ENCODE measurements around the gene NRIP1. TPM values are rescaled to one million over a fixed set of nuclear protein-coding genes. Genes with fewer than 3 reads are reported as not detected.
A peak's percentile ranks its signal among the peaks of the same experiment; 100 is the strongest.

Gene NRIP1
- total and polyA plus RNA-seq, 2 donors (not counting 1 experiment from before 2014, with no cell fraction given) = 3.3 to 32.1 TPM

GRCh38 chr21:15063814-15064575 is 805 bp downstream of the NRIP1 start:
- CTCF ChIA-PET = no interaction called here
- Histone ChIP-seq H3K4me1 (ENCODE audit: control insufficient read depth in 2 of 2, insufficient read depth in 2 of 2, low read length in 2 of 2) (peaks cover 32 to 46% of the 10 kb centered on the region in 2 donors), H2AFZ (ENCODE audit: insufficient read depth, low read depth, low read length, poor library complexity, severe bottlenecking) (peak overlapping the region; percentile 54), H3K79me2 (ENCODE audit: control insufficient read depth, insufficient read depth, low read length) (peaks cover 46% of the 10 kb centered on the region), H3K4me2 (replicated peaks; ENCODE audit: low read depth, low read length, poor library complexity, severe bottlenecking) (peak overlapping the region; percentile 91), H3K27me3 (replicated peaks in 1 of 4; ENCODE audit: control extremely low read depth in 1 of 4, control insufficient read depth in 3 of 4, insufficient read depth in 4 of 4, low read length in 3 of 4) (peaks cover 0 to 4% (median 0%) of the 10 kb centered on the region in 4 experiments), H4K20me1 (ENCODE audit: control insufficient read depth, insufficient read depth, low read length, poor library complexity, severe bottlenecking) (peaks cover 9% of the 10 kb centered on the region), H3K9ac (ENCODE audit: low read length) (peak overlapping the region; percentile 74), H3K9me3 (ENCODE audit: control extremely low read depth in 1 of 3, control insufficient read depth in 2 of 3, insufficient read depth in 1 of 3, low read length in 2 of 3) (no peaks in the 10 kb centered on the region), H3K4me3 (ENCODE audit: control extremely low read depth in 1 of 5, extremely low read depth in 1 of 5, insufficient read depth in 1 of 5, low read depth in 2 of 5, low read length in 4 of 5) (peak overlapping the region; percentile 44 to 95 (median 89)), H3K36me3 (replicated peaks in 1 of 2; ENCODE audit: control extremely low read depth in 1 of 2, control insufficient read depth in 1 of 2, extremely low read depth in 1 of 2, insufficient read depth in 2 of 2, low read length in 1 of 2) (no peaks in the 10 kb centered on the region), H3K27ac (ENCODE audit: low read length in 2 of 2) (peak overlapping the region; percentile 51 to 87)
- H3K9me3 Mint-ChIP-seq (ENCODE audit: insufficient read depth) = no peaks in the 10 kb centered on the region
- ATAC-seq (ENCODE audit: low read depth) (no peak), DNase-seq (peak; percentile 36)
- intact Hi-C loops (cut with micrococcal nuclease) = loop anchor here (2.0 to 10.0 kb wide), 8 partner anchors 187 to 847 kb away; partner anchors contain the start of genes RBM11 and SAMSN1
- no peak for TF ChIP-seq EZH2 (IDR thresholded peaks at IDR 0.05; ENCODE audit: borderline replicate concordance, insufficient read depth, low read depth, low read length, poor library complexity, severe bottlenecking)
- TF ChIP-seq, protein P1, sequence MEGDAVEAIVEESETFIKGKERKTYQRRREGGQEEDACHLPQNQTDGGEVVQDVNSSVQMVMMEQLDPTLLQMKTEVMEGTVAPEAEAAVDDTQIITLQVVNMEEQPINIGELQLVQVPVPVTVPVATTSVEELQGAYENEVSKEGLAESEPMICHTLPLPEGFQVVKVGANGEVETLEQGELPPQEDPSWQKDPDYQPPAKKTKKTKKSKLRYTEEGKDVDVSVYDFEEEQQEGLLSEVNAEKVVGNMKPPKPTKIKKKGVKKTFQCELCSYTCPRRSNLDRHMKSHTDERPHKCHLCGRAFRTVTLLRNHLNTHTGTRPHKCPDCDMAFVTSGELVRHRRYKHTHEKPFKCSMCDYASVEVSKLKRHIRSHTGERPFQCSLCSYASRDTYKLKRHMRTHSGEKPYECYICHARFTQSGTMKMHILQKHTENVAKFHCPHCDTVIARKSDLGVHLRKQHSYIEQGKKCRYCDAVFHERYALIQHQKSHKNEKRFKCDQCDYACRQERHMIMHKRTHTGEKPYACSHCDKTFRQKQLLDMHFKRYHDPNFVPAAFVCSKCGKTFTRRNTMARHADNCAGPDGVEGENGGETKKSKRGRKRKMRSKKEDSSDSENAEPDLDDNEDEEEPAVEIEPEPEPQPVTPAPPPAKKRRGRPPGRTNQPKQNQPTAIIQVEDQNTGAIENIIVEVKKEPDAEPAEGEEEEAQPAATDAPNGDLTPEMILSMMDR (IDR thresholded peaks at IDR 0.05) = no peak
- POLR2A ChIA-PET = no interaction called here
- H3K4me1 Mint-ChIP-seq = peaks cover 58% of the 10 kb centered on the region
- peaks cover 5% of the 10 kb centered on the region for H3K27me3 Mint-ChIP-seq
- H3K27ac Mint-ChIP-seq = peak overlapping the region; percentile 81
- WGBS (ENCODE audit: insufficient coverage) = under 1% methylated on average over 53 of the region's 58 CpGs
- H3K4me3 Mint-ChIP-seq = peak overlapping the region; percentile 89

All from B cell (primary cell).